K562 (cell line): ENCODE measurements around the gene GTPBP8. TPM values are rescaled to one million over a fixed set of nuclear protein-coding genes. Genes with fewer than 3 reads are reported as not detected.

Experiments used
- ATAC-seq: fragments of 200-7000 bp; cut with Tn5 transposase; 3 replicates; pipeline ENCODE4 v1.9.1; 2020; ENCODE audit warnings: moderate library complexity
- BruUV-seq: library from RNA; stranded (reverse); fragments of 400-500 nt; replicated peaks from 2 replicates; lab custom pipeline; 2021; lab: Mats Ljungman, UMichigan
- CTCF ChIA-PET: fragments of 300-600 bp; formaldehyde crosslinking; extraction: SDS; loops from one replicate; lab custom pipeline; 2021; ENCODE audit warnings: low intra/inter-chr PET ratio; lab: Yijun Ruan, JAX
- POLR2A ChIA-PET: fragments of 300-600, 350-650 bp; sonication (Branson Sonifier 250); formaldehyde crosslinking; extraction: SDS; loops from one replicate; lab custom pipeline; 2021; ENCODE audit warnings: antibody characterized with exemption, inconsistent platforms; lab: Yijun Ruan, JAX
- DNase-seq, 4 experiments: peaks; one replicate each; pipeline versions ENCODE4 v3.0.0 to v3.0.0-alpha.2; 2011 to 2018; ENCODE audit warnings: low spot score in 3 of 4, mixed read lengths in 3 of 4; ENCODE audit errors: extremely low read depth in 1 of 4
- FAIRE-seq: peaks from 2 replicates; lab custom pipeline; 2011; peaks lifted over from hg19 to GRCh38; lab: Jason Lieb, UNC
- H2AFZ ChIP-seq: 2 replicates; pipeline ENCODE4 v1.6.0; 2011; ENCODE audit warnings: low read depth, low read length, control low read depth, inconsistent platforms
- H3K27ac ChIP-seq: fragments of 200-600 bp; 3 replicates; pipeline ENCODE4 v1.8.0; 2011; ENCODE audit warnings: low read depth, mild to moderate bottlenecking, control low read depth, inconsistent platforms, low read length, moderate library complexity, mixed read lengths; ENCODE audit errors: extremely low read depth
- H3K27me3 ChIP-seq, 2 experiments: fragments of 300-600 bp in 1 of 2; 2 replicates in 1 of 2; 3 replicates in 1 of 2; pipeline versions ENCODE4 v1.6.0 to v1.8.0; 2011; ENCODE audit warnings: inconsistent platforms in 2 of 2, low read length in 2 of 2, mild to moderate bottlenecking in 1 of 2, mixed read lengths in 1 of 2, moderate library complexity in 1 of 2; ENCODE audit not compliant: control insufficient read depth in 2 of 2, insufficient read depth in 2 of 2
- H3K36me3 ChIP-seq: fragments of 300-600 bp; 3 replicates; pipeline ENCODE4 v1.8.0; 2011; ENCODE audit warnings: mild to moderate bottlenecking, low read length, inconsistent platforms; ENCODE audit not compliant: control insufficient read depth, insufficient read depth
- H3K4me1 ChIP-seq, 2 experiments: fragments of 200-600 bp in 1 of 2; replicated peaks in 1 of 2; 2 replicates in 1 of 2; 3 replicates in 1 of 2; pipeline versions ENCODE4 v1.5.1 to v1.8.0; 2011; ENCODE audit warnings: inconsistent platforms in 2 of 2, low read length in 2 of 2, mild to moderate bottlenecking in 1 of 2, mixed read lengths in 1 of 2, moderate library complexity in 1 of 2; ENCODE audit not compliant: control insufficient read depth in 2 of 2, insufficient read depth in 2 of 2
- H3K4me2 ChIP-seq: 2 replicates; pipeline ENCODE4 v1.6.1; 2011; ENCODE audit warnings: low read length, control low read depth, inconsistent platforms, mixed read lengths; ENCODE audit not compliant: insufficient read depth
- H3K4me3 ChIP-seq: fragments of 200-600 bp; sonication (generic), shearing (Covaris generic); 2 replicates; pipeline ENCODE4 v1.5.1; 2016; ENCODE audit warnings: control low read depth, inconsistent platforms
- H3K79me2 ChIP-seq: fragments of 200-600 bp; 3 replicates; pipeline ENCODE4 v1.8.0; 2011; ENCODE audit warnings: low read length, inconsistent platforms; ENCODE audit not compliant: control insufficient read depth, insufficient read depth
- H3K9ac ChIP-seq, 2 experiments: 2 replicates each; pipeline versions ENCODE4 v1.6.0 to v1.6.1; 2011; ENCODE audit warnings: low read depth in 2 of 2, low read length in 2 of 2, control low read depth in 1 of 2, inconsistent platforms in 1 of 2, mild to moderate bottlenecking in 1 of 2, mixed read lengths in 1 of 2; ENCODE audit not compliant: insufficient read depth in 1 of 2
- H3K9me1 ChIP-seq: one replicate; pipeline ENCODE4 v1.6.0; 2011; ENCODE audit warnings: inconsistent platforms, mild to moderate bottlenecking, low read length, moderate library complexity; ENCODE audit not compliant: control insufficient read depth, insufficient read depth
- H3K9me3 ChIP-seq: replicated peaks from 2 replicates; pipeline ENCODE4 v1.5.1; 2011; ENCODE audit warnings: low read depth, low read length, inconsistent platforms; ENCODE audit not compliant: control insufficient read depth, insufficient read depth
- H4K20me1 ChIP-seq: replicated peaks from 2 replicates; pipeline ENCODE4 v1.6.1; 2011; ENCODE audit warnings: low read length, inconsistent platforms, mixed read lengths; ENCODE audit not compliant: control insufficient read depth, insufficient read depth
- ARHGAP35 ChIP-seq: fragments of 450-650 bp; IDR thresholded peaks from 2 replicates; pipeline ENCODE4 v1.6.1; 2018; ENCODE audit not compliant: partially characterized antibody
- ARID1B ChIP-seq: fragments of 450-650 bp; IDR thresholded peaks from 2 replicates; pipeline ENCODE4 v1.6.1; 2016; ENCODE audit warnings: antibody characterized with exemption, mild to moderate bottlenecking, inconsistent platforms
- CBX3 ChIP-seq, 2 experiments: IDR thresholded peaks; 1 replicate in 1 of 2; 2 replicates in 1 of 2; pipeline ENCODE4 v1.6.1; 2012; ENCODE audit warnings: inconsistent platforms in 2 of 2, low read length in 2 of 2, borderline replicate concordance in 1 of 2, control low read depth in 1 of 2
- CREBBP ChIP-seq: IDR thresholded peaks from one replicate; pipeline ENCODE4 v1.6.1; 2012; ENCODE audit warnings: low read depth, mild to moderate bottlenecking, control low read depth, inconsistent platforms, low read length
- FOXA3 ChIP-seq, 2 experiments: fragments of 450-650 bp in 1 of 2; sonication (generic) in 1 of 2; formaldehyde crosslinking; IDR thresholded peaks in 1 of 2; conservative IDR thresholded peaks in 1 of 2; 2 replicates each; pipeline versions ENCODE4 v1.4.0 to v1.8.0; 2020 to 2022; ENCODE audit warnings: mild to moderate bottlenecking in 2 of 2, missing genetic modification reagents in 1 of 2
- GABPB2 ChIP-seq: fragments of 250-450 bp; sonication (Bioruptor Pico); conservative IDR thresholded peaks from 2 replicates; pipeline ENCODE4 v1.5.1; 2021; ENCODE audit warnings: mild to moderate bottlenecking
- GATAD2A ChIP-seq: fragments of 450-650 bp; IDR thresholded peaks from 2 replicates; pipeline ENCODE4 v1.6.1; 2017
- IRF2 ChIP-seq: sonication (generic); formaldehyde crosslinking; IDR thresholded peaks from 2 replicates; pipeline ENCODE4 v1.8.1; 2022; ENCODE audit warnings: mild to moderate bottlenecking, missing genetic modification reagents
- JUNB ChIP-seq: fragments of 450-650 bp; formaldehyde crosslinking; conservative IDR thresholded peaks from 2 replicates; pipeline ENCODE4 v1.4.0; 2020; ENCODE audit warnings: mild to moderate bottlenecking
- KLF10 ChIP-seq: fragments of 250-450 bp; sonication (Bioruptor Pico); IDR thresholded peaks from 2 replicates; pipeline ENCODE4 v1.6.1; 2021; ENCODE audit warnings: matching md5 sums
- MAFG ChIP-seq: fragments of 450-650 bp; conservative IDR thresholded peaks from 2 replicates; pipeline ENCODE4 v1.6.1; 2016; ENCODE audit warnings: missing genetic modification characterization, missing compliant biosample characterization
- MEIS2 ChIP-seq: fragments of 450-650 bp; IDR thresholded peaks from 2 replicates; pipeline ENCODE4 v1.6.1; 2014; ENCODE audit warnings: mild to moderate bottlenecking; ENCODE audit not compliant: partially characterized antibody
- NBN ChIP-seq: fragments of 450-650 bp; IDR thresholded peaks from 2 replicates; pipeline ENCODE4 v1.6.1; 2016; ENCODE audit warnings: low read depth, mild to moderate bottlenecking
- NFE2 ChIP-seq: IDR thresholded peaks from 2 replicates; pipeline ENCODE4 v1.6.1; 2014; ENCODE audit warnings: antibody characterized with exemption, low read depth
- PURB ChIP-seq: sonication (generic); formaldehyde crosslinking; IDR thresholded peaks from 2 replicates; pipeline ENCODE4 v1.9.0; 2021; ENCODE audit warnings: low read depth, mild to moderate bottlenecking, missing genetic modification reagents
- RBM14 ChIP-seq: fragments of 200-400 bp; formaldehyde crosslinking; IDR thresholded peaks from 2 replicates; pipeline ENCODE4 v1.6.1; 2018; ENCODE audit warnings: low read depth, mild to moderate bottlenecking, low read length, moderate library complexity, borderline replicate concordance; ENCODE audit not compliant: insufficient read depth
- SPI1 ChIP-seq: IDR thresholded peaks from 2 replicates; pipeline ENCODE4 v1.6.1; 2011; ENCODE audit warnings: low read depth, low read length, control low read depth, borderline replicate concordance
- STAG1 ChIP-seq: sonication (generic); formaldehyde crosslinking; IDR thresholded peaks from 2 replicates; pipeline ENCODE4 v1.5.0; 2020; ENCODE audit warnings: missing genetic modification reagents, borderline replicate concordance
- TFAM ChIP-seq: fragments of 250-450 bp; sonication (Bioruptor Pico); conservative IDR thresholded peaks from 2 replicates; pipeline ENCODE4 v1.5.0; 2021; ENCODE audit warnings: mild to moderate bottlenecking, moderate library complexity
- ZC3H11A ChIP-seq: IDR thresholded peaks from 2 replicates; pipeline ENCODE4 v1.6.1; 2012; ENCODE audit warnings: low read depth, low read length, improper control_type of control experiment
- ZKSCAN3 ChIP-seq: fragments of 250-450 bp; sonication (Bioruptor Pico); IDR thresholded peaks from 2 replicates; pipeline ENCODE4 v1.4.0; 2020
- ZNF134 ChIP-seq: fragments of 250-450 bp; sonication (Bioruptor Pico); conservative IDR thresholded peaks from 2 replicates; pipeline ENCODE4 v1.4.0; 2020
- ZNF316 ChIP-seq: fragments of 450-650 bp; IDR thresholded peaks from 2 replicates; pipeline ENCODE4 v1.6.1; 2016
- ZNF384 ChIP-seq: IDR thresholded peaks from 2 replicates; pipeline ENCODE4 v1.6.1; 2012; ENCODE audit warnings: low read depth, low read length, improper control_type of control experiment
- WGBS: fragments of 100-300 bp; shearing (Covaris generic); methylation state at CpG from one replicate; pipeline ENCODE4 v1.1.6; 2016; ENCODE audit warnings: low coverage, mixed read lengths; ENCODE audit not compliant: insufficient coverage; ENCODE audit errors: missing lambda C conversion rate; 5-methylcytosine and 5-hydroxymethylcytosine counted together
- in situ Hi-C: fragments of 300-500 bp; cut with MboI; formaldehyde crosslinking; loops from 4 replicates; pipeline ENCODE4 v1.15.0; 2018; ENCODE audit warnings: inconsistent platforms, mixed read lengths
- intact Hi-C: fragments of 100-400 bp; cut with micrococcal nuclease; formaldehyde crosslinking; loops from 2 replicates; pipeline ENCODE4 v1.14.2; 2022
- polyA plus RNA-seq, 8 experiments: library from polyadenylated mRNA; depleted of rRNA in 4 of 8; stranded (reverse) in 5 of 8; unstranded in 3 of 8; fragments of >200 nt; fragmentation: Nextera tagmentation in 2 of 8; fragmentation: Illumina TruSeq in 1 of 8; extraction: Ambion mirVana in 2 of 8; extraction: Trizol in 1 of 8; gene quantifications; 2 replicates each; pipeline versions ENCODE4 v1.2.1 to v1.2.3, GENCODE V29; 2011 to 2014; ENCODE audit warnings: inconsistent platforms in 1 of 8, missing spikeins in 1 of 8
- total RNA-seq, 7 experiments: library from RNA; depleted of rRNA in 6 of 7; stranded (reverse); fragments of >200 nt in 6 of 7; fragmentation: Illumina TruSeq in 2 of 7; extraction: Trizol in 2 of 7; gene quantifications; 2 replicates each; pipeline versions ENCODE4 v1.2.1 to v1.2.3, GENCODE V29; 2011 to 2021; ENCODE audit warnings: low replicate concordance in 1 of 7
- TF ChIP-seq, protein P1 (sequence below): fragments of 200-800 bp; sonication (Bioruptor generic); IDR thresholded peaks from 2 replicates; pipeline ENCODE4 v1.6.1; 2017; ENCODE audit warnings: missing genetic modification characterization, missing compliant biosample characterization

Gene GTPBP8
- total and polyA plus RNA-seq, 9 of the 15 experiments (the other 6 are each of a cell fraction or from before 2014, with no cell fraction given) = 14.0 to 33.3 (median 20.8) TPM

DNA sequence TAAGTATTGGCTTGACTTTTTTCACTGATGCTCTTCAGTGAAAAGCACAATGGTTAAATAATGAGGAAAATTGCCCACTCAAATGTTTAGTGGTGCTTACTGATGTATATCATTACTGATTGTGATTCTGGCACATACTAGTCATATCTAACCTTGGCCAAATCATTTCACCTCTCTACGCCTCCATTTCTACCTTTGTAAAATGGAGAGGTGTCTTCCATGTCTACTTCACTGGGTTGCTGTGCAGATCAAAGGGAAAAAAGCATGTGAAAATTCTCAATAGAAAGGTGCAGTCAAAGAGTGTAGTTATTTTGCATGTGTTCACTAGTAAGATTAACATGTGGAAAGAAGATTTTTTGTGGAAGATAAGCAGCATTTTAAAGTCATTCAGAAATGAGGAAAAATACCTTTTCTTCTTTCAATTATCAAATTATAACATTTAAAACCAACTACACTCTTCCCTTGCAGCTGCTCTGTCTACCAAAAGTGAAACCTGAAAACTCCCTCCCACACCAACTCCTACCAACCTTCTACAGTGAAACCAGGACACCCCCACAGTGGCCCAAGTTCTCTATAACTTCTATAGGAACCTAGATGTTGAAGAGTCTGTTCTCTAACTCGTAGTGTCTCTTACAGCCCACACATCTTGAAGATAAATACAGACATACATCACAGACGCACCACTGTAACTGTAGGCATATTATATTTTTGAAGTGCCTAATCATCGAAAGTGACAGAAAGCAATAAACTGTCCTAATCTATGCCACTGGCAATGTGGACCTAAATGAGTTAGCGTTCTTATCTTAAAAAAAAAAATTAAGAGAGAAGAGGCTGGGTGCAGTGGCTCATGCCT is 17.2 kb upstream of the GTPBP8 start:
- BruUV-seq = no TSS peak
- Histone ChIP-seq H3K4me1 (no peaks in the 10 kb centered on the region), H3K9me1 (no peaks in the 10 kb centered on the region), H3K27ac (no peak overlapping the region), H3K9ac (no peak overlapping the region), H3K9me3 (no peaks in the 10 kb centered on the region), H3K36me3 (no peaks in the 10 kb centered on the region), H4K20me1 (no peaks in the 10 kb centered on the region), H2AFZ (no peak overlapping the region), H3K27me3 (no peaks in the 10 kb centered on the region), H3K79me2 (no peaks in the 10 kb centered on the region), H3K4me2 (no peak overlapping the region), H3K4me3 (no peak overlapping the region)
- ATAC-seq (no peak; the same call in 2 of the 3 replicates), FAIRE-seq (no peak), DNase-seq (no peak)
- intact Hi-C loops = loop anchor here (10.0 kb wide), 1 partner anchor 119 kb away; no protein-coding TSS in a partner anchor
- in situ Hi-C loops = no loop called here
- POLR2A ChIA-PET = no interaction called here
- WGBS = 11% methylated on average over 5 of the region's 5 CpGs
- CTCF ChIA-PET = no interaction called here
- TF ChIP-seq GATAD2A = no peak
- TF ChIP-seq GABPB2 = no peak
- TF ChIP-seq ZNF134 = no peak
- 0 out of 2 replicates have a peak, but pooled peaks have one; percentile 26 for TF ChIP-seq ARID1B
- TF ChIP-seq, protein P1, sequence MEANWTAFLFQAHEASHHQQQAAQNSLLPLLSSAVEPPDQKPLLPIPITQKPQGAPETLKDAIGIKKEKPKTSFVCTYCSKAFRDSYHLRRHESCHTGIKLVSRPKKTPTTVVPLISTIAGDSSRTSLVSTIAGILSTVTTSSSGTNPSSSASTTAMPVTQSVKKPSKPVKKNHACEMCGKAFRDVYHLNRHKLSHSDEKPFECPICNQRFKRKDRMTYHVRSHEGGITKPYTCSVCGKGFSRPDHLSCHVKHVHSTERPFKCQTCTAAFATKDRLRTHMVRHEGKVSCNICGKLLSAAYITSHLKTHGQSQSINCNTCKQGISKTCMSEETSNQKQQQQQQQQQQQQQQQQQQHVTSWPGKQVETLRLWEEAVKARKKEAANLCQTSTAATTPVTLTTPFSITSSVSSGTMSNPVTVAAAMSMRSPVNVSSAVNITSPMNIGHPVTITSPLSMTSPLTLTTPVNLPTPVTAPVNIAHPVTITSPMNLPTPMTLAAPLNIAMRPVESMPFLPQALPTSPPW (CRISPR knock-in tag) = no peak
- no peak for TF ChIP-seq IRF2 (CRISPR knock-in tag)
- TF ChIP-seq STAG1 = no peak
- TF ChIP-seq ARHGAP35 = no peak
- no peak for TF ChIP-seq ZNF384
- TF ChIP-seq MAFG (tag) = 0 out of 2 replicates have a peak, but pooled peaks have one; percentile 32
- no peak for TF ChIP-seq SPI1
- TF ChIP-seq ZNF316 = no peak
- TF ChIP-seq KLF10 (CRISPR knock-in tag) = no peak
- peak; percentile 59 for TF ChIP-seq MEIS2
- TF ChIP-seq TFAM = no peak
- no peak for TF ChIP-seq NBN
- no peak for TF ChIP-seq RBM14
- no peak for TF ChIP-seq ZKSCAN3 (CRISPR knock-in tag)
- peak; percentile 27; the same call in 1 of the 2 replicates for TF ChIP-seq NFE2
- TF ChIP-seq ZC3H11A = no peak
- no peak for TF ChIP-seq CBX3 (IDR thresholded peaks at IDR 0.05; ENCODE audit: borderline replicate concordance in 1 of 2, low read length in 2 of 2)
- no peak for TF ChIP-seq JUNB (CRISPR knock-in tag)
- no peak for TF ChIP-seq PURB (CRISPR knock-in tag)
- TF ChIP-seq FOXA3 (CRISPR knock-in tag; conservative IDR thresholded peaks at IDR 0.05 in 1 of 2, IDR thresholded peaks at IDR 0.05 in 1 of 2) = no peak
- TF ChIP-seq CREBBP = no peak
